NCI-H1048 (cell line): ENCODE measurements around the gene FXYD7.
"Not testable (repeated sequence)": the region's sequence is repeated elsewhere in the genome, so short reads cannot be mapped to it uniquely, and the experiment has no call there.

Source experiments
- DNase-seq: peaks from one replicate; lab custom pipeline; 2025; lab: John Stamatoyannopoulos, UW

Gene FXYD7

DNA sequence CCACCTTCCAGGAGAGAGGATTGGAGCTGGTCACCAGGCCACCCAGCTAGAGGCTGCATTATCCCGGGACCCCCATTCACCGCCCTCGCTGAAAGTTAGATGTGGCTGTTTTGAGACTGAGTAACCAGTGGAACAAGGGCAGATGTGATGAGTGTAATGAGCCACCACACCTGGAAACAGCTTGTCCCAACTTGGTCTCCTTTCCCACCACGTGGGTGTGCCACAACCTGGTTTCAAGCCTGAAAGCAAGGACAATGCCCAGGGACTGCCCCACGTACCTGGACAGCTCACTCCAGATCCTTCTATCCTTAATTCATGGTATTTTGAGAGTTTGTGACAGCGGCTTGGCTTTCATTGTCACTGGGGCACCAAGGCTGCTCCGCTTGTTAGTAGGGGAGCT is 15.2 kb upstream of the FXYD7 start:
- no peak for DNase-seq

DNA sequence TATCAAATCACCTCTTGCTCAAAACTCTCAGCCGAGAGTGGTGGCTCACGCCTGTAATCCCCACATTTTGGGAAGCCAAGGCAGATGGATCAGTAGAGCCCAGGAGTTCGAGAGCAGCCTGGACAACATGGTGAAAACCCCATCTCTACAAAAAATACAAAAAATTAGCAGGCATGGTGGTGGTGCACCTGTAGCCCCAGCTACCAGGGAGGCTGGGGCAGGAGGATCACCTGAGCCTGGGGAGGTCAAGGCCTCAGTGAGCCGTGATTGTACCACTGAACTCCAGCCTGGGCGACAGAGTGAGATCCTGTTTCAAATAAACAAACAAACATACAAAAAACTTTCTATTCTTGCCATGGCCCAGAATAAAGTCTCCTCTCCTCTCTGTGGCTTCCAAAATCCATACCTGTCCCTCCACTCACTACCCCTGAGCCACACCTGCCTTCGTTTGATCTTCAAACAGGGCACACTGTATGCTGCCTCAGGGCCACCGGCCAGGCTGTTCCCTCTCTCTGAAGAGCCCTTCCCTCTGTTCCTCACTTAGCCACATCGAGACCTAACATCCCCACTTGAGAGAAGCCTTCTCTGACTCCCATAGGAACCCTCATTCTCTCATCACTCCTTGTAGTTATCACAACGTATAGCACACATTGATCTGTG is 14.5 kb upstream of the FXYD7 start:
- DNase-seq, result no peak

DNA sequence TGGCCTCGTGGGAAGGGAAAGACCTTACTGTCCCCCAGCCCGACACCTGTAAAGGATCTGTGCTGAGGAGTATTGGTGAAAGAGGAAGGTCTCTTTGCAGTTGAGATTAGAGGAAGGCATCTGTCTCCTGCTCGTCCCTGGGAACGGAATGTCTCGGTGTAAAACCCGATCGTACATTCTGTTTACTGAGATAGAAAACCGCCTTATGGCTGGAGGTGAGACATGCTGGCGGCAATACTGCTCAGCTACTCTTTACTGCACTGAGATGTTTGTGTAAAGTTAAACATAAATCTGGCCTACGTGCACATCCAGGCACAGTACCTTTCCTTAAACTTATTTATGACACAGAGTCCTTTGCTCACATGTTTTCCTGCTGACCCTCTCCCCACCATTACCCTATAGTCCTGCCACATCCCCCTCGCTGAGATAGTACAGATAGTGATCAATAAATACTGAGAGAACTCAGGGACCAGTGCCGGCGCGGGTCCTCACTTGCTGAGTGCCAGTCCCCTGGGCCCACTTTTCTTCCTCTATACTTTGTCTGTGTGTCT is 13.3 kb upstream of the FXYD7 start:
- DNase-seq, result not testable (repeated sequence)

DNA sequence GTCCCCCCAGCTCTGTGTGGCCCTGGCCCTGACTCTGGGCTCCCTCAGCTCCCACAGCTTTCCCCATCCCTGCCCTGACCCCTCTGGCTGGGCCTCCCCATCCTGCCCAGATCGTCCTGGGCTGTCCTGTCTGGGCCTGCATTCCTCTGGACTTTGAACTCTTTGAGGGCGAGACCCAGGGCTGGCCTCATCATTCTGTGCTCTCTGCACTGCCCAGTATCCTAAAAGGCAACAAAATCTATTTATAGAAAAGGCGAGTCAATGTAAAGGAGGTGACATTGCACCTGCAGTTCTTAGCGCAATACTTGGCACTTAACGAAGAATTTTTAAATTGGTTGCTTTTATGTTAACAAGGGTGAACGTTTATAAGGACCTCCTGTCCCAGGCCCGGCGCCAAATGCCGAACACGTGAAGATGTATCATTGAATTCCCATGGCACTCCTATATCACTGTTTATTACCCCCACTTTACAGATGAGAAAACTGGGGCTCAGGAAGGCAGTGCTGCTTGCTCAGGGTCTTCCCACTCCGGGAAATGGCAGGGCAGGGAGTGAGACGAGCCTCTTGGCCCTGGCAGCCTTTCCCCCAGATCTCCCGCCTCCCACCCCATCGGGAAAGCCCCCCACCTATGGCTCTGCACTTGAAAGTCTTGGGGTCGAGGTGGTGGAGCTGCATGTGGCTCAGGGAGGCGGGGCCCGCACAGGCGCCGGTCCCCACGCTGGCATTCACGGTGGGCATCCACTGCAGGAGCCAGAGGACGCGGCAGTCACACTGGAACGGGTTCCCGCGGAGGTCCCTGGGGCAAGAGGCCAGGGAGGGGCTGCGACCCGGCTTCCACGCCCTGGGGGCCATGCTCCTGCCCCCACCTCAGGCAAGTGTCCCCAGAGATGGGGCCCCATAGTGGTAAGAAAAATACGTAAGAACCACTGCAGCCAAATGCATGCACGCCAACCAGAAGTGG is 12.0 kb upstream of the FXYD7 start:
- no peak for DNase-seq

DNA sequence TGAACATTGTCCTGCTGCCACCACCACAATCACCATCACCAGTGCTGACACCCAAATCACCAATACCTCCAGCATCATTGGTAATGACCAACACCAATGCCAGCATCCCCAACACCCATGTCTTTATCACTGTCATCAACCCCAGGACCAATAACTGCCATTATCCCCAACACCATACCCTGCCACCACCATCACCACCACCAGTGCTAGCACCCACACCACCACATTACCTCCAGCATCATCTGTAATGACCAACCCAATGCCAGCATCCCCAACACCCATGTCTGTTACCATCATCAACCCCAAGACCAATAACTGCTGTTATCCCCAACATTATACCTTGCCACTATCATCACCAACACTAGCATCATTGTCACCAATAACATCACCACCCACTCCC is 10.8 kb upstream of the FXYD7 start:
- DNase-seq, result no peak

DNA sequence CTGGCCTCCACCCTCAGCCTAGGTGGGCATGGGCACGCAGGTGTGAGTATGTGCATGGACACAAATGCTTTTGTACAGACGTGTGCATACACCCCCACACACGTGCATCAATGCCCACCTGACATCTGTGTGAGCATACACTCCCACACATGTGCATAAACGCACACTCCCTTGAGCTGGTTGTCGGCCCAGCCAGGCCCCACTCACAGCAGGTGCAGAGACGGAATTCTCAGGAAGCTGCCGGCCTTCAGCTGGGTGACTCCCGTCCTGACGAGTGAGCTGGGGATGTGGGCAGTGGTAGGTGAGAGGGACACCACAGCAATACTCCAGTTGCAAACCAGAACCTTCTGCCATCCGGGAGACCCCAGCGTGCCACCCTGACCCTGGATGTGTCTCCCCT is 9.2 kb upstream of the FXYD7 start:
- no peak for DNase-seq

DNA sequence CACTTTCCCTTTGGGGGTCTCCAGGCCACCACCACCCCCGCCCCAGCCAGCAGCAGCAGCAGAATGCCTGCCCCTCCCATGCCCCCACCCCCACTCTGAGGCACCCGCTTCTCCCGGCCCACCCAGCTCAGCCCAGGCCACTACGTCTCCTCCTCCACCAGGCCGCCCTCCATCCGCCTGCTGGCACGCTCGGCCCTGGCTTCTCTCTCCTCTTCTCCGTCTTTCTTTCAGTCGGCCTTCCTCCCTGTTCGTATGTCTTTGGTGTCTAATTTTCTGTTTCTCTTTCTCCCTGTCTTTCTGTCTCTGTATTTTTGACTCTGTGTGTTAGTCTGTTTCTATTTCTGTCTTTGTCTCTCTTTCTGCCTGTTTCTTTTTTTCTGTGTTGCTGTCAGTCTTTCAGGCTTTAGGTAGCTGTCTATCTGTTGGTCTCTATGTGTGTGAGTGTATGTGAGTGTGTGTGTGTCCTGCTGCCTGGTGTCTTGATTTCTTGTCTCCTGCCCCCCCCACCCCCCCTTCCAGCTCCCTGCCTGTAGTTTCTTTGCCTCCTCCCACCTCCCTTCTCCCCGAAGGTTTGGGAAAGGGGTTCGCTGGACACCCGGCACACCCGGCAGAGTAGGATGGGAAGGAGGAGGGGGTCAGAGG is 8.3 kb upstream of the FXYD7 start, which contains the start of gene LGI4:
Gene LGI4 (minus strand): TSS at position 459 of the 642 bp plus-strand sequence. CDS start 379 bp downstream, at position 80.
- DNase-seq, result no peak

DNA sequence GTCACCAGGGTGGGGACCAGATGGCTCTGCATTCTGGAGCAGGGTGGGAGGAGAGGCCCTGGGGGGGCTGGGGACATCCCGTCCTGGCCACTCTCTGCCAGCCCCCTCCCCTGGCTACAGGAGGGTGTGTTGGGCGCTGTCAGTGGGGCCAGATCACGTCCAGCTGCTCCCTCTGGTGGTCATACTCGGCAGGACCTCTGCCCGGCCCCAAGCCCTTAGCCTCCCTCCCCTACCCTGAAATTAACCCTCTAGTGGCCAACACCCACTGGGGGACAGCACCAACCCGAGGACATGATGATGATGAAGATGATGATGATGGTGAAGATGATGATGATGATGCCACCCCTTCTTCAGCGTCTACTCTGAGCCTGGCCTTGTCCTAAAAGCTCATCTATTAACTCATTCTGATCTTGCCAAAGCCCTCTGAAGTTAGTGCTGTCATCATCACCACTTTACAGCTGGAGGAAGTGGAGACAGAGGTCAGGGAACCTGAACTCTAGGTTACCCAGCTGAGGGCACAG is 7.6 kb upstream of the FXYD7 start:
- no peak for DNase-seq

DNA sequence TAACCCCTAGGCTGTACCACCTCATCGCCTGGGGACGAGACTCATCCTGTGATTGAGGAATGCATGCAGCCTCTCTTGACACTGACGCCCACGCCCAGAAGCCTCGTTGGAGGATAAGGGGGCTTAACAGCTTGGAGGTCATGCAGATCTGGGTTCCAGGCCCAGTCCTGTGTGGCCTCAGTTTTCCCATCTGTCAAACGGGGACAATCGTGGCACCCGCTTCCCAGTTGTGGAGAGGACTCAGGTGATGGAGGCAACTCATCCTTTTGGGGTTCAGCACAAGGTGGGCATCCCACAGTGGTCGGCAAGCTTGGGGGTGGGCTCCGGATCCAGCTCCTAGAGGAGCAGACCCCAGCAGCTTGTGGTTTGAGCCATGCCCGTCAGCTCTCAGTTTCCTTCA is 6.8 kb upstream of the FXYD7 start:
- DNase-seq, result no peak

DNA sequence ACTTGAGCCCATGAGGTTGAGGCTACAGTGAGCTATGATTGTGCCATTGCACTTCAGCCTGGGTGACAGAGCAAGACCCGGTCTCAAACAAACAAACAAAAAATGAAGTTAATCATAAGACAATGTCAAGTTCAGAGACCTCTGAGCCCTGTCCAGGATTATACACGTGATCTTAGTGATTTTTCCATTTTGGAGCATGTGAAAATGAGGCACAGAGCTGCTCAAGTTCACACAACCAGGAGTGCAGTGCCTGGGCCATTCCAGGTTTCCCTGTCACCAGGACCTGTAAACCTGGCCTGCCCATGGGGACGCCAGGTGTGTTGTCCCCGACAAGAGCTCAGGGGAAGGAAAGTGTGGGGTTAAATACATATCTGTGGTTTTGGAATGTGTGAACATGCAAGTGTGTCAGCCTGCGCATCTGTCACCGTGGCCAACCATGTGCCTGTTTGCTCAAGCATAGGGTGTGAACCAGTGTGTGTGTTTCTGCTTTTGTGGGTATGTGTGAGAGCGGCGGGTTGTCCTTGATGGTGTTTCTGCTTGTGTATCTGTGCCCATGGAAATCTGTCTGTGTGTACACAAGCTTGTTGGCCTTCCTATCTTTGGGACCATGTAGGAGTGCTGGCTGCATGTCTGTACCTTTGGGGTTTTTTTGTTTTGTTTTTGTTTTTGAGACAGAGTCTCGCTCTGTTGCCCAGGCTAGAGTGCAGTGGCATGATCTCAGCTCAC is 5.9 kb upstream of the FXYD7 start:
- no peak for DNase-seq

DNA sequence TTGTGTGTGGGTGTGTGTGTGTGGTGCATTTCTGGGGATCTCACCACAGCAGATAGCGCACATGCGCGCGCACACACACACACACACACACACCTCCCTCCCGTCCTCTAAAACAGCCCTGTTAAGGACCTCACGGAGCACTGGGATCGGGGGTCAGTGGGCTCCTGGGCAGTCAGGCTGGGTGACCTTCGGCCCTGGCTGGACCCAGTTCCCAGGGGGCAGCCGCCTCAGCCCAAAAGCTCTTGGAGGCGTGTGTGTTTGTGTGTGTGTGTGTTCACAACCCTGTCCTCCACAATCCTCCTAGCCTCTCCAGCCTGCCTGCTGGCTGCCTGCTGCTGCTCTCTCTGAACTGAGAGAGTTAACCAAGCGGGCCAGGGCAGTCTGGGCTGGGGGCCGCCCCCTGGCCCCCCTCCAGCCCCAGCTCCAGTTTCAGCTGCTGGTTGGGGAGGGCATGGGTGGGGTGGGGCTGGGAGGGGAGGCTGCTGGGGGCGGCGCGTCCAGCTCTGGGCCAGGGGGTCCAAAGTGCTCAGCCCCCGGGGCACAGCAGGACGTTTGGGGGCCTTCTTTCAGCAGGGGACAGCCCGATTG is 4.7 kb upstream of the FXYD7 start, which contains the start of gene FXYD1:
Gene FXYD1 (plus strand): TSS at position 520 of the 588 bp plus-strand sequence. CDS start 1,256 bp downstream, outside the sequence.
- no peak for DNase-seq

DNA sequence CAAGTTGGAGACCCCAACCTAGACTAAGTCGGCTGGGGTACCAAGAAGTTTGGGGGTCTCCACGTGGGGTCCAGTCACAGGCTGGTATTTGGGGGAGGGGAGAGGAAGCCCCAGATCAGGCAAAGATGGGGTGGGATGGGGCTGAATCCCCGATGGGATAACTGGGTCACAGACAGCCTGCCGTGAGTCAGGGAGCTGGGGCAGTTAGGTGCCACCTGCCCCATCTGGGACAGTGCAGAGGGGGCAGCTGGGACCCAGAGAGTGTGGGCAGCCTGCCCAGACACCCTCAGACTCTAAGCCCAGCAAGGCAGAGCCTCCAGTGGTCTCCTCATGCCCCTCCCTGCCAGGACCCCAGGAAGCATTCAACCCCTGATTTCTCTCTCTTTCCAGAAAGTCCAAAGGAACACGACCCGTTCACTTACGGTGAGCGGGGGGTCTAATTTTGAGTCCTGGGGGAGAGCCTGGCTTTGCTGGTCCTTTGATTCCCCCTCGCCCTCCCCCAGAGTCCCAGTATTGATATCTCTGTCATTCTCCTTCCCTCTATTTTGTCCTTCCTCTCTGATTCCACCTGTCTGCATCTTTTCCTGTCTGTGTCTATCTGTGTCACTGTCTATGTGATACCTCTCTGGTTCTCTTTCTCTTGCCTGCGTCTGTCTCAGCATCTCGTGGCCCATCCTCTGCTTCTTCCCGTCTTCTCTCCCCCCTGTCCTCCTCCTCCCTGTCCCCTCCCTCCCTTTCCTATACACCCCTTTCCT is 2.7 kb upstream of the FXYD7 start:
- no peak for DNase-seq

DNA sequence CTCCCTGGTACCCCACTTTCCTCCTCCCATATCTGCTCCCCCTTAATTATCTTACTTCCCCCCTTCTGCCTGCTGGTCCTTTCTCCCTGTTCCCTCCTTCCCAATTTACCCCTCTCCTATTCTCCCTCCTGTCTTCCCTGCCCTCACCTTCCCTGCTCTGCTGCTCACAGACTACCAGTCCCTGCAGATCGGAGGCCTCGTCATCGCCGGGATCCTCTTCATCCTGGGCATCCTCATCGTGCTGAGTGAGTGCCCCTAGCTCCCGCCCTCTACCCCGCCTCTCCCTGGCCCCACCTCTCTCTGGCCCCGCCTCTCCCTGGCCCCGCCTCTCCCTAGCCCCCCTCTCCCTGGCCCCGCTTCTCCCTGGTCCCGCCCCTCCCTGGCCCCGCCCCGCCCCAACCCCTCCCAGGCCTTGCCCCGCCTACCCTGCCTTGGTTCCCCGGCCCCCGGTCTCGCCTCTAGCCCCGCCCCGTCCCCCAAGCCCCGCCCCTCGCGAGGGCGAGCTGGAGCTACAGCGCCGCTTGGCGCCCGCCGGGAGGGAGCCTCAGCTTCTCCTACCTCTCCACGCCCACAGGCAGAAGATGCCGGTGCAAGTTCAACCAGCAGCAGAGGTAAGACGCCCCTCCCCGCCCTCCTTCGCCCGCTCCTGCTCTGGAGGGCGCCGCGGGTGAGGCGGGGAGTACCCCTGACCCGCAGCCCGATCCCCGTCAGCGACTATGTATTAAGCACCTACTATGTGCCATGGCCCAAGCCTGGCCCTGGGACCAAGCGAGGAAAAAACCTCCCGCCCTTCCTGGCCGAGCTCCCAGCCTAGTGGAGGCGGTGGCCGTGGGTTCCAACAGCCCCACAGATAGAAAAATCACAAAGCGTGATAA is 1.9 kb upstream of the FXYD7 start:
- DNase-seq, result peak; percentile 60

DNA sequence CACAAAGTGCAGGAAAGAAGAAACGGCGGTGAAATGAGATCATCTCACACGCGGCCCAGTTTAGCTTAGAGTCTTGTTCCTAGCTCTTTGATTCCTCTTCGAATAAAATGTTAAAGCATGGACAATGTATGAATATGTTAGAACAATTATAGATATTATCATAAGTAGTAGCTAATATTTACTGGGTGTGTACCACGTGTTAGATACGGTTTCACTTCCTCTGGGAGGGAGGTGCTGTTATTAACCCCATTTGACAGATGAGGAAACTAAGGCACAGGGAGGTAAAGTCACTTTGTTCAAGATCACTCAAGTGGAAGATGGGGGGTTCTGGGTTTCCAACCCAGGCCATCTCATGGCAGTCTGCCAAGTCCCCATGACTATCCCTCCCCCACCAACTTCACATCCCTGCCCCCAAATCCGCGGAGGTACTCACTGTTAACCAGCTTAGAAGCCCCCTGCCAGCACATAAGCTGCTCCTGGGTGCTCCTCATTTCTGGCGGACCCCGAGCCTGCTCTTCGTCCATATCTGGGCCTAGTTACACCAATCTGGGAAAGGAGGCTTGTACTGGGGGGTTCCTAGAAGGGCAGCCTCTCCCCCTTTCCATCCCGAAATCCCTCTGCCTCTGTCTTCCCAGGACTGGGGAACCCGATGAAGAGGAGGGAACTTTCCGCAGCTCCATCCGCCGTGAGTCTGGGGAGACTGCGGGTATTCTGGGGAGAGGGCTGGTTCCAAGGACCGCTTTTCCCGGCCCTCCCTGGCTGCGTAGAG is 1.0 kb upstream of the FXYD7 start:
- no peak for DNase-seq

DNA sequence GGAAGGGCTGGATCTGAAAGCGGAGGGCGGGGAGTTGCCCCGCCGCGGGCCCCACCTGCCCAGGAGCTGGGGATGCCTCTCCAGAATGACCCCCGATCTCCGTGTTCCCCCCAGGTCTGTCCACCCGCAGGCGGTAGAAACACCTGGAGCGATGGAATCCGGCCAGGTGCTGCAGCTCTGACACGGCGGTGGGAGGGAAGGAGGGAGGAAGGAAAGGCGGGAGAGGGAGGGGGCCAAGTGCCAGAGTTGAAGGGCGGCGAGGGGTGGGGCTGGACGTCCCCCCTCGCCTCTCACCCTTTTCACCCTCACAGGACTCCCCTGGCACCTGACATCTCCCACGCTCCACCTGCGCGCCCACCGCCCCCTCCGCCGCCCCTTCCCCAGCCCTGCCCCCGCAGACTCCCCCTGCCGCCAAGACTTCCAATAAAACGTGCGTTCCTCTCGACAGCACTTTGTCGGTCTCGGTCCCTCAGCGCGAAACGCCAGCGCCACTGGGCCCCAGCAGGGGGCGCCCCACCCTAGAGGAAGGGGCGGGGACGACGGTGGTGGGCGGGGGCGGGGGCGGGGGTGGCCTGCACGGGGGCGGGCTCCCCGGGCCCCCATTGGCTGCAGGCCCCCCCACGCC is 337 bp upstream of the FXYD7 start:
- DNase-seq, result no peak

DNA sequence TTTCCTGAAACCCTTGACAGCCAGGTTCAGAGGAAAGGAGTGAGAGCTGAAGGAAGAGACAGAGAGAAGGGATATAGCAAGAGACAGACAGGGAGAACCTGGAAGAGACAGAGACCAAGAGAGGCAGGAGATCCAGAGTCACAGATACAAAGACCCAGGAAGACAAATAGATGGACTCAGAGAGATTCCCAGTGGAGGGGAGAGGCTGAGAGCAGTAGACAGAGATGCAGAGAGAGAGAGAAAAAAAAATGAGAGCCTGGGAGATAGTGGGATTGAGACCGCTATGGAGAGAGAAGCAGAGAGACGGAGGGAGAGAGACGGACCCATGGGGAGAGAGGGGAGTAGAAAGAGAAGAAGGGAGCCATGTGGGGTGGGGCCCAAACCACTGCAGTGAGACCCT is 763 bp downstream of the FXYD7 start:
- DNase-seq, result no peak

DNA sequence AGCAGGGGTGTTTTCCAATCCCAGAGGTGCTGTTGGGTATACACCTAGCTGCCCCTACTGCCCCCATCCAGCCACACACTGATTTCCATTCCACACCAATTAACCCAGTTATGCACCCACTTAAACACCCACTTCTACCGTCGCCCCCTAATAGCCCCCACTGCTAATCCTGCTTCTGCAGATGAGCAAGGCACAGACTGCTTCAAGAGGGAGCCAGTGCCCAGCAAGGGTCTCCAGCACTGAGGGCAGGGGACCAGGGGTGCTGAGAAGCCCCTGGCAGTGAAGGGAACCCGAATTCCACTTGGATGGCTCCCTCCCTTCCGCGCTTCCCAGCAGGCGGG is 1.2 kb downstream of the FXYD7 start:
- DNase-seq, result no peak
